Hepatocyte (in vitro differentiated cells): ENCODE data around the gene LUZP2. TPM values are rescaled to one million over a fixed set of nuclear protein-coding genes. Genes with fewer than 3 reads are reported as not detected.

Source experiments
- DNase-seq: peaks from one replicate; pipeline ENCODE4 v3.0.0-alpha.2; 2016; ENCODE audit warnings: low spot score
- H2AFZ ChIP-seq: fragments of 200-600 bp; sonication (generic); 2 replicates; pipeline ENCODE4 v1.6.0; 2016; ENCODE audit warnings: antibody characterized with exemption, mild to moderate bottlenecking
- H3K27ac ChIP-seq: fragments of 200-600 bp; sonication (generic); 2 replicates; pipeline ENCODE4 v1.5.1; 2016; ENCODE audit warnings: mild to moderate bottlenecking
- H3K27me3 ChIP-seq: fragments of 200-600 bp; sonication (generic); 2 replicates; pipeline ENCODE4 v1.6.1; 2016
- H3K36me3 ChIP-seq: fragments of 200-600 bp; sonication (generic); replicated peaks from 2 replicates; pipeline ENCODE4 v1.5.1; 2016; ENCODE audit warnings: low read depth; ENCODE audit not compliant: insufficient read depth
- H3K4me1 ChIP-seq: fragments of 200-600 bp; sonication (generic); 2 replicates; pipeline ENCODE4 v1.5.1; 2016; ENCODE audit warnings: mild to moderate bottlenecking, moderate library complexity; ENCODE audit not compliant: insufficient read depth
- H3K4me2 ChIP-seq: fragments of 200-600 bp; sonication (generic); 2 replicates; pipeline ENCODE4 v1.6.0; 2016
- H3K4me3 ChIP-seq: fragments of 200-600 bp; sonication (generic); 2 replicates; pipeline ENCODE4 v1.5.1; 2016; ENCODE audit warnings: mild to moderate bottlenecking
- H3K79me2 ChIP-seq: fragments of 200-600 bp; sonication (generic); 2 replicates; pipeline ENCODE4 v1.6.0; 2017; ENCODE audit warnings: mild to moderate bottlenecking
- H3K9me2 ChIP-seq: fragments of 200-600 bp; sonication (generic); replicated peaks from 2 replicates; pipeline ENCODE4 v1.6.0; 2017; ENCODE audit warnings: mild to moderate bottlenecking; ENCODE audit not compliant: insufficient read depth
- H3K9me3 ChIP-seq: fragments of 200-600 bp; sonication (generic); 2 replicates; pipeline ENCODE4 v1.5.1; 2016; ENCODE audit warnings: low read depth, mild to moderate bottlenecking
- H4K20me1 ChIP-seq: fragments of 200-600 bp; sonication (generic); 2 replicates; pipeline ENCODE4 v1.6.0; 2016; ENCODE audit warnings: mild to moderate bottlenecking; ENCODE audit not compliant: insufficient read depth, poor library complexity, severe bottlenecking
- CTCF ChIP-seq: fragments of 200-600 bp; sonication (generic); IDR thresholded peaks from 2 replicates; pipeline ENCODE4 v1.5.1; 2016; ENCODE audit warnings: antibody characterized with exemption, mild to moderate bottlenecking; ENCODE audit not compliant: poor library complexity
- EZH2 ChIP-seq: fragments of 200-600 bp; sonication (generic); IDR thresholded peaks from 2 replicates; pipeline ENCODE4 v1.6.1; 2016; ENCODE audit warnings: antibody characterized with exemption, mild to moderate bottlenecking, borderline replicate concordance
- EZH2phosphoT487 ChIP-seq: fragments of 200-600 bp; sonication (generic); IDR thresholded peaks from one replicate; pipeline ENCODE4 v1.6.1; 2018; ENCODE audit warnings: antibody characterized with exemption, mild to moderate bottlenecking, low read depth, moderate library complexity; ENCODE audit not compliant: unreplicated experiment, severe bottlenecking
- WGBS: methylation state at CpG from one replicate; pipeline ENCODE4 v1.1.6; 2016; ENCODE audit warnings: low lambda C conversion rate; ENCODE audit errors: missing lambda C conversion rate; 5-methylcytosine and 5-hydroxymethylcytosine counted together
- polyA plus RNA-seq: library from polyadenylated mRNA; unstranded; fragments of >200 nt; fragmentation: Nextera tagmentation; extraction: Ambion mirVana; gene quantifications from 2 replicates; pipeline ENCODE4 v1.2.1, GENCODE V29; 2016
- total RNA-seq: library from RNA; depleted of rRNA; stranded (reverse); fragments of >200 nt; gene quantifications from 2 replicates; pipeline ENCODE4 v1.2.3, GENCODE V29; 2014

LUZP2 gene
- total and polyA plus RNA-seq, 2 experiments from 2014 or later = 2.2 to 7.9 TPM

GRCh38 chr11:24896118-24896835 lies 399.4 kb downstream of the LUZP2 start:
- no peak overlapping the region for H3K27ac ChIP-seq
- H3K9me3 ChIP-seq = no peaks in the 10 kb centered on the region
- no peaks in the 10 kb centered on the region for H3K36me3 ChIP-seq
- no peaks in the 10 kb centered on the region for H3K27me3 ChIP-seq
- no peak overlapping the region for H3K4me3 ChIP-seq
- no peaks in the 10 kb centered on the region for H4K20me1 ChIP-seq
- H2AFZ ChIP-seq = no peak overlapping the region
- DNase-seq = no peak
- H3K9me2 ChIP-seq = no peaks in the 10 kb centered on the region
- WGBS = 93% methylated on average over 25 of the region's 32 CpGs
- no peak for TF ChIP-seq EZH2
- peaks cover 7% of the 10 kb centered on the region for H3K4me1 ChIP-seq
- H3K4me2 ChIP-seq = no peak overlapping the region
- no peaks in the 10 kb centered on the region for H3K79me2 ChIP-seq

GRCh38 chr11:24900514-24900913 lies 403.7 kb downstream of the LUZP2 start:
- Histone ChIP-seq H4K20me1 (no peaks in the 10 kb centered on the region), H2AFZ (no peak overlapping the region), H3K36me3 (no peaks in the 10 kb centered on the region), H3K79me2 (no peaks in the 10 kb centered on the region), H3K27ac (no peak overlapping the region), H3K4me2 (peak overlapping the region; percentile 29), H3K4me1 (peaks cover 10% of the 10 kb centered on the region), H3K9me2 (no peaks in the 10 kb centered on the region), H3K27me3 (no peaks in the 10 kb centered on the region), H3K9me3 (no peaks in the 10 kb centered on the region), H3K4me3 (no peak overlapping the region)
- no peak for TF ChIP-seq EZH2
- no peak for TF ChIP-seq EZH2phosphoT487
- no peak for TF ChIP-seq CTCF
- no peak for DNase-seq
- 59% methylated on average over 3 of the region's 3 CpGs for WGBS

GRCh38 chr11:24900960-24901549 lies 404.2 kb downstream of the LUZP2 start:
- Histone ChIP-seq H3K4me3 (no peak overlapping the region), H3K9me3 (no peaks in the 10 kb centered on the region), H3K4me1 (peaks cover 10% of the 10 kb centered on the region), H3K36me3 (no peaks in the 10 kb centered on the region), H3K9me2 (no peaks in the 10 kb centered on the region), H3K79me2 (no peaks in the 10 kb centered on the region), H2AFZ (no peak overlapping the region), H3K27me3 (no peaks in the 10 kb centered on the region), H3K27ac (no peak overlapping the region), H4K20me1 (no peaks in the 10 kb centered on the region), H3K4me2 (peak overlapping the region; percentile 29)
- no peak for DNase-seq
- no peak for TF ChIP-seq CTCF
- TF ChIP-seq EZH2 = no peak
- TF ChIP-seq EZH2phosphoT487 = no peak
- 48% methylated on average over 1 of the region's 1 CpG for WGBS

GRCh38 chr11:24903555-24903954 lies 406.7 kb downstream of the LUZP2 start:
- peak; percentile 7 for DNase-seq
- Histone ChIP-seq H3K36me3 (no peaks in the 10 kb centered on the region), H2AFZ (no peak overlapping the region), H3K9me2 (no peaks in the 10 kb centered on the region), H3K4me3 (no peak overlapping the region), H3K27me3 (no peaks in the 10 kb centered on the region), H3K9me3 (no peaks in the 10 kb centered on the region), H3K4me2 (no peak overlapping the region), H3K79me2 (no peaks in the 10 kb centered on the region), H3K4me1 (peaks cover 10% of the 10 kb centered on the region), H3K27ac (no peak overlapping the region), H4K20me1 (no peaks in the 10 kb centered on the region)
- 38% methylated on average over 2 of the region's 2 CpGs for WGBS
- TF ChIP-seq EZH2phosphoT487 (no peak), EZH2 (no peak)
